HEK293T (cell line): ENCODE results near the gene IRF8.

Source experiments
- ELF4 ChIP-seq: fragments of 450-650 bp; IDR thresholded peaks from 2 replicates; pipeline ENCODE4 v1.6.1; 2017; ENCODE audit warnings: antibody characterized with exemption
- FOXA1 ChIP-seq: fragments of 450-650 bp; IDR thresholded peaks from 2 replicates; pipeline ENCODE4 v1.6.1; 2016; ENCODE audit warnings: mild to moderate bottlenecking
- FOXK2 ChIP-seq: fragments of 450-650 bp; IDR thresholded peaks from 2 replicates; pipeline ENCODE4 v1.6.1; 2016; ENCODE audit warnings: mild to moderate bottlenecking
- FOXM1 ChIP-seq: fragments of 450-650 bp; IDR thresholded peaks from 2 replicates; pipeline ENCODE4 v1.6.1; 2017; ENCODE audit warnings: mild to moderate bottlenecking, borderline replicate concordance
- L3MBTL2 ChIP-seq: fragments of 450-650 bp; conservative IDR thresholded peaks from 2 replicates; pipeline ENCODE4 v1.6.1; 2016; ENCODE audit warnings: mild to moderate bottlenecking
- NFRKB ChIP-seq: fragments of 450-650 bp; IDR thresholded peaks from 2 replicates; pipeline ENCODE4 v1.6.1; 2016; ENCODE audit warnings: mild to moderate bottlenecking, moderate library complexity
- SP1 ChIP-seq: fragments of 450-650 bp; IDR thresholded peaks from 2 replicates; pipeline ENCODE4 v1.6.1; 2017
- SUZ12 ChIP-seq: fragments of 450-650 bp; IDR thresholded peaks from 2 replicates; pipeline ENCODE4 v1.6.1; 2016; ENCODE audit warnings: mild to moderate bottlenecking
- TARDBP ChIP-seq: fragments of 450-650 bp; IDR thresholded peaks from 2 replicates; pipeline ENCODE4 v1.6.1; 2016
- ZNF384 ChIP-seq: fragments of 450-650 bp; IDR thresholded peaks from 2 replicates; pipeline ENCODE4 v1.6.1; 2016
- TF ChIP-seq, protein P1 (sequence below): fragments of 450-650 bp; IDR thresholded peaks from 2 replicates; pipeline ENCODE4 v1.6.1; 2016

DNA sequence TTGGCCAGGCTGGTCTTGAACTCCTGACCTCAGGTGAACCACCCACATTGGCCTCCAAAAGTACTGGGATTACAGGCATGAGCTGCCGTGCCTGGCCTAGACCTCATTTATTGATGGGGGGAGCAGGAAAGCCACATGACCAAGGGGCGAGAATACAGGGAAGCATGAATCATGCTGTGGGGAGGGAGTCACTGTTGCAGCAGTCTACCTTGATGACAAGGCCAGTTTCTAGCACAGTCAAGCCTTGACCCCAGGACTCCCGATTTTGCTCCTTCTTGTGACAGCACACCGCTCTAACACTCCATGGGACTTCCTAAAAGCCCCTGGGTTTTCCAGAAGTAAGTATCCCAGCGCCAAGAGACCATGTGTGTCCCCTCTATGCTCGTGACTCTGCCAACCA lies 42.9 kb upstream of the IRF8 start:
- TF ChIP-seq L3MBTL2 (no peak), ELF4 (no peak), FOXM1 (no peak), SP1 (no peak), SUZ12 (no peak), NFRKB (no peak), FOXK2 (no peak), FOXA1 (no peak), TARDBP (no peak), ZNF384 (no peak)
- TF ChIP-seq, protein P1, sequence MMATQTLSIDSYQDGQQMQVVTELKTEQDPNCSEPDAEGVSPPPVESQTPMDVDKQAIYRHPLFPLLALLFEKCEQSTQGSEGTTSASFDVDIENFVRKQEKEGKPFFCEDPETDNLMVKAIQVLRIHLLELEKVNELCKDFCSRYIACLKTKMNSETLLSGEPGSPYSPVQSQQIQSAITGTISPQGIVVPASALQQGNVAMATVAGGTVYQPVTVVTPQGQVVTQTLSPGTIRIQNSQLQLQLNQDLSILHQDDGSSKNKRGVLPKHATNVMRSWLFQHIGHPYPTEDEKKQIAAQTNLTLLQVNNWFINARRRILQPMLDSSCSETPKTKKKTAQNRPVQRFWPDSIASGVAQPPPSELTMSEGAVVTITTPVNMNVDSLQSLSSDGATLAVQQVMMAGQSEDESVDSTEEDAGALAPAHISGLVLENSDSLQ, result no peak
